Endothelial cell of umbilical vein (primary cell): ENCODE measurements around the gene ZNF43.
"Not testable (repeated sequence)": the region's sequence is repeated elsewhere in the genome, so short reads cannot be mapped to it uniquely, and the experiment has no call there.

Experiments
- MYC ChIP-seq: IDR thresholded peaks from one replicate; pipeline ENCODE4 v1.6.1; 2011; ENCODE audit warnings: mild to moderate bottlenecking, low read depth, low read length
- POLR2A ChIP-seq: IDR thresholded peaks from 2 replicates; pipeline ENCODE4 v1.6.1; 2012; ENCODE audit warnings: low read depth, mild to moderate bottlenecking, control low read depth, low read length
- POLR2AphosphoS5 ChIP-seq: IDR thresholded peaks from 2 replicates; pipeline ENCODE4 v1.6.1; 2012; ENCODE audit warnings: low read depth, mild to moderate bottlenecking, control low read depth, low read length, moderate library complexity; ENCODE audit not compliant: insufficient read depth
- TF ChIP-seq, protein P1 (sequence below), 2 donors: IDR thresholded peaks; 1 replicate in 1 of 2; 2 replicates in 1 of 2; pipeline ENCODE4 v1.5.1; 2011; ENCODE audit warnings: low read length in 2 of 2, mild to moderate bottlenecking in 2 of 2, moderate library complexity in 2 of 2, control low read depth in 1 of 2, inconsistent platforms in 1 of 2, low read depth in 1 of 2; ENCODE audit not compliant: insufficient read depth in 1 of 2; ENCODE audit errors: extremely low read depth in 1 of 2

DNA sequence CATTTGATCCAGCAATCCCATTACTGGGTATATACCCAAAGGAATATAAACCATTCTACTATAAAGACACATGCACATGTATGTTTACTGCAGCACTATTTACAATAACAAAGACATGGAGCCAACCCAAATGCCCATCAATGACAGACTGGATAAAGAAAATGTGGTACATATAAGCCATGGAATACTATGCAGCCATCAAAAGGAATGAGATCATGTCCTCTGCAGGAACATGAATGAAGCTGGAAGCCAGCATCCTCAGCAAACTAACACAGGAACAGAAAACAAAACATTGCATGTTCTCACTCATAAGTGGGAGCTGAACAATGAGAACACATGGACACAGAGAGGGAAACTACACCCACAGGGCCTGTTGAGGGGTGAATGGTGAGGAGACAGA is 80.4 kb downstream of the ZNF43 start:
- TF ChIP-seq, protein P1, sequence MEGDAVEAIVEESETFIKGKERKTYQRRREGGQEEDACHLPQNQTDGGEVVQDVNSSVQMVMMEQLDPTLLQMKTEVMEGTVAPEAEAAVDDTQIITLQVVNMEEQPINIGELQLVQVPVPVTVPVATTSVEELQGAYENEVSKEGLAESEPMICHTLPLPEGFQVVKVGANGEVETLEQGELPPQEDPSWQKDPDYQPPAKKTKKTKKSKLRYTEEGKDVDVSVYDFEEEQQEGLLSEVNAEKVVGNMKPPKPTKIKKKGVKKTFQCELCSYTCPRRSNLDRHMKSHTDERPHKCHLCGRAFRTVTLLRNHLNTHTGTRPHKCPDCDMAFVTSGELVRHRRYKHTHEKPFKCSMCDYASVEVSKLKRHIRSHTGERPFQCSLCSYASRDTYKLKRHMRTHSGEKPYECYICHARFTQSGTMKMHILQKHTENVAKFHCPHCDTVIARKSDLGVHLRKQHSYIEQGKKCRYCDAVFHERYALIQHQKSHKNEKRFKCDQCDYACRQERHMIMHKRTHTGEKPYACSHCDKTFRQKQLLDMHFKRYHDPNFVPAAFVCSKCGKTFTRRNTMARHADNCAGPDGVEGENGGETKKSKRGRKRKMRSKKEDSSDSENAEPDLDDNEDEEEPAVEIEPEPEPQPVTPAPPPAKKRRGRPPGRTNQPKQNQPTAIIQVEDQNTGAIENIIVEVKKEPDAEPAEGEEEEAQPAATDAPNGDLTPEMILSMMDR (IDR thresholded peaks at IDR 0.05; ENCODE audit: extremely low read depth in 1 of 2, insufficient read depth in 1 of 2, low read depth in 1 of 2, low read length in 2 of 2), result not testable (repeated sequence)
- TF ChIP-seq POLR2A, POLR2AphosphoS5, MYC: not testable (repeated sequence)
